OCI-LY3 (cell line): ENCODE results near the gene ALDH1A1.

Experiments used
- EZH2phosphoT487 ChIP-seq: fragments of 200-600 bp; shearing (Covaris generic); IDR thresholded peaks from 2 replicates; pipeline ENCODE4 v1.6.1; 2018; ENCODE audit warnings: antibody characterized with exemption, mixed run types, low read depth
- TF ChIP-seq, protein P1 (sequence below): fragments of 200-600, 300-600 bp; sonication (generic); IDR thresholded peaks from 2 replicates; pipeline ENCODE4 v1.5.1; 2014; ENCODE audit warnings: antibody characterized with exemption, low read length, low read depth

- TF ChIP-seq, protein P1, sequence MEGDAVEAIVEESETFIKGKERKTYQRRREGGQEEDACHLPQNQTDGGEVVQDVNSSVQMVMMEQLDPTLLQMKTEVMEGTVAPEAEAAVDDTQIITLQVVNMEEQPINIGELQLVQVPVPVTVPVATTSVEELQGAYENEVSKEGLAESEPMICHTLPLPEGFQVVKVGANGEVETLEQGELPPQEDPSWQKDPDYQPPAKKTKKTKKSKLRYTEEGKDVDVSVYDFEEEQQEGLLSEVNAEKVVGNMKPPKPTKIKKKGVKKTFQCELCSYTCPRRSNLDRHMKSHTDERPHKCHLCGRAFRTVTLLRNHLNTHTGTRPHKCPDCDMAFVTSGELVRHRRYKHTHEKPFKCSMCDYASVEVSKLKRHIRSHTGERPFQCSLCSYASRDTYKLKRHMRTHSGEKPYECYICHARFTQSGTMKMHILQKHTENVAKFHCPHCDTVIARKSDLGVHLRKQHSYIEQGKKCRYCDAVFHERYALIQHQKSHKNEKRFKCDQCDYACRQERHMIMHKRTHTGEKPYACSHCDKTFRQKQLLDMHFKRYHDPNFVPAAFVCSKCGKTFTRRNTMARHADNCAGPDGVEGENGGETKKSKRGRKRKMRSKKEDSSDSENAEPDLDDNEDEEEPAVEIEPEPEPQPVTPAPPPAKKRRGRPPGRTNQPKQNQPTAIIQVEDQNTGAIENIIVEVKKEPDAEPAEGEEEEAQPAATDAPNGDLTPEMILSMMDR, result no peak
- TF ChIP-seq EZH2phosphoT487, result no peak
Measured at GRCh38 chr9:72898784-72899733, 53.8 kb downstream of the ALDH1A1 start.
